Measurements from ENCODE around the gene FAM98C. TPM values are rescaled to one million over a fixed set of nuclear protein-coding genes. Genes with fewer than 3 reads are reported as not detected.
"Not testable (repeated sequence)": the region's sequence is repeated elsewhere in the genome, so short reads cannot be mapped to it uniquely, and the experiment has no call there.

The FAM98C gene
- total and polyA plus RNA-seq, 2 of the 13 experiments (the other 11 are each of a cell fraction or from before 2014, with no cell fraction given), result 10.0 to 11.5 TPM

GRCh38 chr19:38411041-38411712, 8.3 kb downstream of the FAM98C start:
- H3K4me2 ChIP-seq (ENCODE audit: low read depth, low read length), result no peak overlapping the region
- in situ Hi-C loops (cut with HindIII; ENCODE audit: extremely low pct_ligation_motif_present, low pct_unique_long_range_greater_than_20kb) (no loop called here), intact Hi-C loops (cut with micrococcal nuclease; ENCODE audit: unreplicated experiment) (no loop called here)
- peak; percentile 44; the same call in 1 of the 2 replicates for TF ChIP-seq ZNF770 (CRISPR knock-in tag; IDR thresholded peaks at IDR 0.05)
- no peak for TF ChIP-seq TGIF2 (CRISPR knock-in tag; IDR thresholded peaks at IDR 0.05)
- TF ChIP-seq CBX2 (IDR thresholded peaks at IDR 0.05; ENCODE audit: low read depth, low read length), result no peak
- no peak for TF ChIP-seq CBX2 (CRISPR knock-in tag; IDR thresholded peaks at IDR 0.05; ENCODE audit: low read depth)
- TF ChIP-seq CAMTA2 (CRISPR knock-in tag; IDR thresholded peaks at IDR 0.05; ENCODE audit: borderline replicate concordance), result no peak
- no peak for TF ChIP-seq ADNP (CRISPR knock-in tag; IDR thresholded peaks at IDR 0.05)
- no peaks in the 10 kb centered on the region for H4K20me1 ChIP-seq (ENCODE audit: insufficient read depth, low read length)
- CTCF ChIA-PET (ENCODE audit: low intra/inter-chr PET ratio, low total read pairs), result no interaction called here
- no peaks in the 10 kb centered on the region for H3K36me3 ChIP-seq (replicated peaks in 1 of 2; ENCODE audit: control insufficient read depth in 1 of 2, insufficient read depth in 2 of 2, low read length in 2 of 2)
- H2AFZ ChIP-seq (ENCODE audit: low read length), result no peak overlapping the region
- ATAC-seq, result no peak
- no peak for FAIRE-seq
- H3K79me2 ChIP-seq (ENCODE audit: insufficient read depth, low read length), result no peaks in the 10 kb centered on the region
- no peaks in the 10 kb centered on the region for H3K9me3 ChIP-seq (ENCODE audit: low read length)
- POLR2A ChIA-PET, result no interaction called here
- no peak overlapping the region for H3K9ac ChIP-seq (ENCODE audit: insufficient read depth, low read depth, low read length)
- no peaks in the 10 kb centered on the region for H3K4me1 ChIP-seq (ENCODE audit: insufficient read depth, low read length)
- BruUV-seq (replicated peaks), result no TSS peak
- H3K4me3 ChIP-seq (replicated peaks in 1 of 3; ENCODE audit: insufficient read depth in 1 of 3, low read depth in 2 of 3, low read length in 3 of 3), result no peak overlapping the region
- DNase-seq (ENCODE audit: low spot score), result no peak
- WGBS (ENCODE audit: low lambda C conversion rate), result 68% methylated on average over 12 of the region's 13 CpGs
- peaks cover 0 to 7% of the 10 kb centered on the region in 2 experiments; a peak in 1 of 5 replicates for H3K27me3 ChIP-seq (ENCODE audit: control insufficient read depth in 1 of 2, insufficient read depth in 2 of 2, low read length in 2 of 2)
- no peak overlapping the region for H3K27ac ChIP-seq (ENCODE audit: extremely low read length, insufficient read depth, low read length)

- FAIRE-seq; H3K4me2 ChIP-seq (ENCODE audit: low read depth, low read length); H3K27ac ChIP-seq (ENCODE audit: extremely low read length, insufficient read depth, low read length); BruUV-seq (replicated peaks); H3K36me3 ChIP-seq (replicated peaks in 1 of 2; ENCODE audit: control insufficient read depth in 1 of 2, insufficient read depth in 2 of 2, low read length in 2 of 2); in situ Hi-C loops (cut with HindIII; ENCODE audit: extremely low pct_ligation_motif_present, low pct_unique_long_range_greater_than_20kb); H3K27me3 ChIP-seq (ENCODE audit: control insufficient read depth in 1 of 2, insufficient read depth in 2 of 2, low read length in 2 of 2); CTCF ChIA-PET (ENCODE audit: low intra/inter-chr PET ratio, low total read pairs); intact Hi-C loops (cut with micrococcal nuclease; ENCODE audit: unreplicated experiment); H3K9me3 ChIP-seq (ENCODE audit: low read length); H4K20me1 ChIP-seq (ENCODE audit: insufficient read depth, low read length); H3K9ac ChIP-seq (ENCODE audit: insufficient read depth, low read depth, low read length); H3K4me1 ChIP-seq (ENCODE audit: insufficient read depth, low read length); H3K4me3 ChIP-seq (replicated peaks in 1 of 3; ENCODE audit: insufficient read depth in 1 of 3, low read depth in 2 of 3, low read length in 3 of 3); H2AFZ ChIP-seq (ENCODE audit: low read length); H3K79me2 ChIP-seq (ENCODE audit: insufficient read depth, low read length); POLR2A ChIA-PET; ATAC-seq; DNase-seq (ENCODE audit: low spot score); TF ChIP-seq FOXP1 (CRISPR knock-in tag; IDR thresholded peaks at IDR 0.05): not testable (repeated sequence)
- peak; percentile 94 for TF ChIP-seq FOXP1 (IDR thresholded peaks at IDR 0.05)
- 37% methylated on average over 4 of the region's 5 CpGs for WGBS (ENCODE audit: low lambda C conversion rate)
Measured at GRCh38 chr19:38411898-38412297, 9.0 kb downstream of the FAM98C start.
